KMS-11 (cell line): ENCODE results near the gene PNLIPRP2.

Source experiments
- H2AFZ ChIP-seq: fragments of 200-600 bp; sonication (generic); 2 replicates; pipeline ENCODE4 v1.6.1; 2016; ENCODE audit warnings: antibody characterized with exemption, mixed run types, low read depth
- H3K27ac ChIP-seq: fragments of 200-600 bp; sonication (generic); 2 replicates; pipeline ENCODE4 v1.6.1; 2016; ENCODE audit warnings: mild to moderate bottlenecking, mixed run types
- H3K27me3 ChIP-seq: fragments of 200-600 bp; sonication (generic); 2 replicates; pipeline ENCODE4 v1.6.1; 2017; ENCODE audit warnings: mild to moderate bottlenecking, low read depth, mixed run types, moderate library complexity; ENCODE audit not compliant: insufficient read depth
- H3K36me3 ChIP-seq: fragments of 200-600 bp; sonication (generic); 2 replicates; pipeline ENCODE4 v1.6.1; 2017; ENCODE audit warnings: mild to moderate bottlenecking, mixed run types; ENCODE audit not compliant: insufficient read depth
- H3K4me1 ChIP-seq: fragments of 200-600 bp; sonication (generic); 2 replicates; pipeline ENCODE4 v1.6.1; 2016; ENCODE audit warnings: mild to moderate bottlenecking, low read depth, mixed run types; ENCODE audit not compliant: poor library complexity, severe bottlenecking
- H3K4me2 ChIP-seq: fragments of 200-600 bp; sonication (generic); 2 replicates; pipeline ENCODE4 v1.7.0; 2016; ENCODE audit warnings: mild to moderate bottlenecking, mixed run types
- H3K4me3 ChIP-seq: fragments of 200-600 bp; sonication (generic); IDR thresholded peaks from 2 replicates; pipeline ENCODE4 v1.6.1; 2017; ENCODE audit warnings: low read depth, low read length, mixed read lengths; ENCODE audit not compliant: insufficient read depth
- H3K79me2 ChIP-seq: fragments of 200-600 bp; sonication (generic); 2 replicates; pipeline ENCODE4 v1.6.1; 2016; ENCODE audit warnings: low read depth, mixed run types; ENCODE audit not compliant: insufficient read depth
- H3K9ac ChIP-seq: fragments of 200-600 bp; sonication (generic); 2 replicates; pipeline ENCODE4 v1.6.1; 2016; ENCODE audit warnings: mild to moderate bottlenecking, mixed run types
- H4K20me1 ChIP-seq: fragments of 200-600 bp; sonication (generic); 2 replicates; pipeline ENCODE4 v1.6.1; 2016; ENCODE audit warnings: mild to moderate bottlenecking, mixed run types; ENCODE audit not compliant: insufficient read depth
- TF ChIP-seq, protein P1 (sequence below): fragments of 200-600 bp; sonication (generic); conservative IDR thresholded peaks from 2 replicates; pipeline ENCODE4 v1.6.1; 2017; ENCODE audit warnings: low read depth, mild to moderate bottlenecking, antibody characterized with exemption, low read length, moderate library complexity, mixed read lengths

Gene PNLIPRP2

DNA sequence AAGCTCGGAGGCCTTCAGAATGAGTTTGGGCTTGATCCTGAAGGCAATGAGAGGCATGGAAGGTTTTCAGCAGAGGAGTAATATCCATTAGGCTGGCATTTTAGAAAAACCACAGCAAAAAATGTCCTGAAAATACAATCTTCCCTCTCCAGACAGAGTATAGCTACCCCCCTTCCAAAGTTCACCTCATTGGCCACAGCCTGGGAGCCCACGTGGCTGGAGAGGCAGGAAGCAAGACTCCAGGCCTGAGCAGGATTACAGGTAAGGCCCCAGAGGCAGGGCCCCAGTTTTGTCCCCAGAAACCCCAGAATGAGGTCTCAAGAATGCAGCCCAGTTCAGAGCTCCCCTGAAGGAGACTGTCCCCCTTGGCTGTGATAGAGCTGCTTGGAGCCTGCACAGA, 24.7 kb upstream of the PNLIPRP2 start:
- no peak overlapping the region for H3K9ac ChIP-seq
- H3K79me2 ChIP-seq, result no peaks in the 10 kb centered on the region
- no peak overlapping the region for H3K27ac ChIP-seq
- no peak overlapping the region for H3K4me3 ChIP-seq
- TF ChIP-seq, protein P1, sequence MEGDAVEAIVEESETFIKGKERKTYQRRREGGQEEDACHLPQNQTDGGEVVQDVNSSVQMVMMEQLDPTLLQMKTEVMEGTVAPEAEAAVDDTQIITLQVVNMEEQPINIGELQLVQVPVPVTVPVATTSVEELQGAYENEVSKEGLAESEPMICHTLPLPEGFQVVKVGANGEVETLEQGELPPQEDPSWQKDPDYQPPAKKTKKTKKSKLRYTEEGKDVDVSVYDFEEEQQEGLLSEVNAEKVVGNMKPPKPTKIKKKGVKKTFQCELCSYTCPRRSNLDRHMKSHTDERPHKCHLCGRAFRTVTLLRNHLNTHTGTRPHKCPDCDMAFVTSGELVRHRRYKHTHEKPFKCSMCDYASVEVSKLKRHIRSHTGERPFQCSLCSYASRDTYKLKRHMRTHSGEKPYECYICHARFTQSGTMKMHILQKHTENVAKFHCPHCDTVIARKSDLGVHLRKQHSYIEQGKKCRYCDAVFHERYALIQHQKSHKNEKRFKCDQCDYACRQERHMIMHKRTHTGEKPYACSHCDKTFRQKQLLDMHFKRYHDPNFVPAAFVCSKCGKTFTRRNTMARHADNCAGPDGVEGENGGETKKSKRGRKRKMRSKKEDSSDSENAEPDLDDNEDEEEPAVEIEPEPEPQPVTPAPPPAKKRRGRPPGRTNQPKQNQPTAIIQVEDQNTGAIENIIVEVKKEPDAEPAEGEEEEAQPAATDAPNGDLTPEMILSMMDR, result no peak
- H4K20me1 ChIP-seq, result no peaks in the 10 kb centered on the region
- H3K27me3 ChIP-seq, result no peaks in the 10 kb centered on the region
- no peak overlapping the region for H2AFZ ChIP-seq
- no peaks in the 10 kb centered on the region for H3K4me1 ChIP-seq
- no peaks in the 10 kb centered on the region for H3K36me3 ChIP-seq
- H3K4me2 ChIP-seq, result no peak overlapping the region

DNA sequence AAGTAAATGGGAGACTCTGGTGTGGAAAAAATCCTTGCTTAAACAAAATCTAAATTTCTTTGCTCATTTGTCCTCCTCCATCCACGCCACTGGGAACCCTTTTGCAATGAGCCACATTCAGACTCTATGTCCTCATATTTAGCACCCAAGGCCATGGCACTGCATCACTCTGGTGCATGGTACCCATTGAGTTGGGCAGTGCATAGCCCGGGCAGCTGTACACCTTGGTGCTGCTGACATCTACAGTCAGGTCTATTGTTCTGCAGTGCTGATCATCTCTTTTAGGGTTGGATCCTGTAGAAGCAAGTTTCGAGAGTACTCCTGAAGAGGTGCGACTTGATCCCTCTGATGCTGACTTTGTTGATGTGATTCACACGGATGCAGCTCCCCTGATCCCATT, 23.2 kb upstream of the PNLIPRP2 start:
- Histone ChIP-seq H3K4me1 (no peaks in the 10 kb centered on the region), H3K27me3 (no peaks in the 10 kb centered on the region), H2AFZ (no peak overlapping the region), H3K4me3 (no peak overlapping the region), H3K79me2 (no peaks in the 10 kb centered on the region), H3K36me3 (no peaks in the 10 kb centered on the region), H4K20me1 (no peaks in the 10 kb centered on the region), H3K27ac (no peak overlapping the region), H3K4me2 (no peak overlapping the region), H3K9ac (no peak overlapping the region)
- TF ChIP-seq, protein P1, result no peak

DNA sequence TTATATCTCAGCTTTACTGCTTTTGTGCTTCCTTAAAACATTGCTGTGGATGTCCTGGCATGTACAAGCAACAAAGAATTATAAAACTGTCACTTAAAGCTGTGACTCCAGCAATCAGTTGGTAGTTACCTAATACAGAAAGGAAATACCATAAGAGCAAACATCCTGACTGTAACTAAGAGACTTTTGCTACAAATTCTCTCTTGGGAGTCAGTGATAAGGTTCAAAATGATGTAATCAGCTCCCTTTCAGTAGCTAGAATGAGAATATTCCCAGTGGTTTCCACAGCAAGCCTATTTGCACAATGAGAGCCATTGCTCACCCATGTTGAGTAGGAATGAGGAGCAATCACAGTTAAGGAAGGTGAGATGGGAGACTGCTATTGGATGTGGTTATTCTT, 22.4 kb upstream of the PNLIPRP2 start:
- no peaks in the 10 kb centered on the region for H3K4me1 ChIP-seq
- no peaks in the 10 kb centered on the region for H3K79me2 ChIP-seq
- no peak overlapping the region for H3K4me3 ChIP-seq
- TF ChIP-seq, protein P1, result no peak
- no peak overlapping the region for H3K27ac ChIP-seq
- H4K20me1 ChIP-seq, result no peaks in the 10 kb centered on the region
- H3K4me2 ChIP-seq, result no peak overlapping the region
- no peak overlapping the region for H3K9ac ChIP-seq
- no peak overlapping the region for H2AFZ ChIP-seq
- no peaks in the 10 kb centered on the region for H3K36me3 ChIP-seq
- no peaks in the 10 kb centered on the region for H3K27me3 ChIP-seq

DNA sequence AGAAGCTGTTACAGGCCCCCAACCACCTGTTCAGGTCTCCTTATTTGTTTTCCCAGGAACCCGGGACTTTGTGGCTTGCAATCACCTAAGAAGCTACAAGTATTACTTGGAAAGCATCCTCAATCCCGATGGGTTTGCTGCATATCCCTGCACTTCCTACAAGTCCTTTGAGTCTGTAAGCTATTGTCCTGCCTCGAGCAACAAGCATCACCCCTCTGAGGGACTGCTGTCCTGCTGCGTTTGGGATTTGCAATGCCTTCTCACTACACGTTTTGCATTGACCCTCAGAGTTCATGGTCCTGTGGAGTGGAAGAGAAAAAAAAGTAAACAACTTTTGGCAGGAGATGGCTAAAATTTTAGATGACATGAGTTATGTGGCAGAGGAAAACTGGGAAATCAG, 20.8 kb upstream of the PNLIPRP2 start:
- no peaks in the 10 kb centered on the region for H3K27me3 ChIP-seq
- TF ChIP-seq, protein P1, result no peak
- no peak overlapping the region for H3K27ac ChIP-seq
- H3K9ac ChIP-seq, result no peak overlapping the region
- H3K79me2 ChIP-seq, result no peaks in the 10 kb centered on the region
- no peaks in the 10 kb centered on the region for H4K20me1 ChIP-seq
- H3K4me2 ChIP-seq, result no peak overlapping the region
- H3K36me3 ChIP-seq, result no peaks in the 10 kb centered on the region
- H2AFZ ChIP-seq, result no peak overlapping the region
- H3K4me3 ChIP-seq, result no peak overlapping the region
- no peaks in the 10 kb centered on the region for H3K4me1 ChIP-seq
